GM12873 (cell line): ENCODE data around the gene CHD6.

Experiments used
- TF ChIP-seq, protein P1 (sequence below): IDR thresholded peaks from 2 replicates; pipeline ENCODE4 v1.5.1; 2012; ENCODE audit warnings: low read depth, mild to moderate bottlenecking, moderate library complexity, low read length, control low read depth; ENCODE audit not compliant: insufficient read depth; ENCODE audit errors: missing control alignments

Gene CHD6

GRCh38 chr20:41551011-41551705 lies 67.0 kb downstream of the CHD6 start:
- TF ChIP-seq, protein P1, sequence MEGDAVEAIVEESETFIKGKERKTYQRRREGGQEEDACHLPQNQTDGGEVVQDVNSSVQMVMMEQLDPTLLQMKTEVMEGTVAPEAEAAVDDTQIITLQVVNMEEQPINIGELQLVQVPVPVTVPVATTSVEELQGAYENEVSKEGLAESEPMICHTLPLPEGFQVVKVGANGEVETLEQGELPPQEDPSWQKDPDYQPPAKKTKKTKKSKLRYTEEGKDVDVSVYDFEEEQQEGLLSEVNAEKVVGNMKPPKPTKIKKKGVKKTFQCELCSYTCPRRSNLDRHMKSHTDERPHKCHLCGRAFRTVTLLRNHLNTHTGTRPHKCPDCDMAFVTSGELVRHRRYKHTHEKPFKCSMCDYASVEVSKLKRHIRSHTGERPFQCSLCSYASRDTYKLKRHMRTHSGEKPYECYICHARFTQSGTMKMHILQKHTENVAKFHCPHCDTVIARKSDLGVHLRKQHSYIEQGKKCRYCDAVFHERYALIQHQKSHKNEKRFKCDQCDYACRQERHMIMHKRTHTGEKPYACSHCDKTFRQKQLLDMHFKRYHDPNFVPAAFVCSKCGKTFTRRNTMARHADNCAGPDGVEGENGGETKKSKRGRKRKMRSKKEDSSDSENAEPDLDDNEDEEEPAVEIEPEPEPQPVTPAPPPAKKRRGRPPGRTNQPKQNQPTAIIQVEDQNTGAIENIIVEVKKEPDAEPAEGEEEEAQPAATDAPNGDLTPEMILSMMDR, result no peak

DNA sequence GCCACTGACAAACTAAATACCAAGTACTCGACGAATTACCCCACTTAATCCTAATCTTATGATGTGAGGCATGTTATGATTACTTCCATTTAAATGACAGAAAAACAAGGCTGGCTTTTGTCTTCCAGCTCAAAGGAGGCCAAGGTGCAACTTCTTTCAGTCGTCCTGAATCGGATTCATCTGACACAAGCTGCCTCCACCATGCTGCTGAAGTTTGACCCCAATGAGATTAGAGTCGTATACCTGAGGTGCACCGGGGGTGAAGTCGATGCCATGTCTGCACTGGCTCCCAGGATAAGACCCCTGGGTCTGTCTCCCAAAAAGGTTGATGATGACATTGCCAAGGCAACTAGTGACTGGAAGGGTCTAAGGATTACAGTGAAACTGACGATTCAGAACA lies 71.0 kb downstream of the CHD6 start:
- TF ChIP-seq, protein P1, result no peak

GRCh38 chr20:41546535-41546934 lies 71.6 kb downstream of the CHD6 start:
- TF ChIP-seq, protein P1, result no peak

DNA sequence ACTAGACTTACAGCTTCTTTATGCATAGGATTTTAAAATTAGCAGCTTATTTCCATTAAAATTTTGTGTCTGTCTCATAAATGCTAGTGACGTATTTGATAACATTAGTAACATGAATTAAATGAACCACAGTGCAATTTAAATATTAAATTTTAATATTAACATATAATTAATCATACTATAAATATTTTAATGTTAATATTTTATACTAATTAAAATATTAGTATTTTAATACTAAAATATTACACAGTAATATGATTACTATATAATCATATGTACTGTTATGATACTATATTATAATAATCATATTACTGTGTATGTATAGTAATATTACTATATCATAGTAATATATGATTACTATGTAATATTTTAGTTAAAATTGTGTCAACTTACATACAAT lies 73.7 kb downstream of the CHD6 start:
- TF ChIP-seq, protein P1, result no peak

GRCh38 chr20:41540918-41541317 lies 77.3 kb downstream of the CHD6 start:
- TF ChIP-seq, protein P1, result no peak

DNA sequence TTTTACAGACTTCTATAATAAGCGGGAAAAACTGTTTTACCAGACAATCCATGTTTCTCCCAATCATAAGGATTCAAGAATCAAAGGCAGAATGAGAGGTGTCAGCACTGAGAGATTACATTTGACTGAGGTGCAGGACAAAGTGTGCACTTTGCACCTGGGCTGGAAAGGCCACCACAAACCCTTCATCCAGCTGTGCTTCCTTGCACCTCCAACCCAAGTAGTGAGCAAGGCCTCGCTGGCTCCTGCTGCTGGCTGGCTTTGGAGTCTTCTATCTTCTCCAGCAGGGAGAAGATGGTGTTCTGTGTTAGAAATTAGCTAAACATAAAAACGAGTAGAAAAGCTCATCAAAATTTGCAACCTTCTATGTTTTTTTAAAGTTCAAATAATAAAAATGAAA lies 77.7 kb downstream of the CHD6 start:
- TF ChIP-seq, protein P1, result no peak

DNA sequence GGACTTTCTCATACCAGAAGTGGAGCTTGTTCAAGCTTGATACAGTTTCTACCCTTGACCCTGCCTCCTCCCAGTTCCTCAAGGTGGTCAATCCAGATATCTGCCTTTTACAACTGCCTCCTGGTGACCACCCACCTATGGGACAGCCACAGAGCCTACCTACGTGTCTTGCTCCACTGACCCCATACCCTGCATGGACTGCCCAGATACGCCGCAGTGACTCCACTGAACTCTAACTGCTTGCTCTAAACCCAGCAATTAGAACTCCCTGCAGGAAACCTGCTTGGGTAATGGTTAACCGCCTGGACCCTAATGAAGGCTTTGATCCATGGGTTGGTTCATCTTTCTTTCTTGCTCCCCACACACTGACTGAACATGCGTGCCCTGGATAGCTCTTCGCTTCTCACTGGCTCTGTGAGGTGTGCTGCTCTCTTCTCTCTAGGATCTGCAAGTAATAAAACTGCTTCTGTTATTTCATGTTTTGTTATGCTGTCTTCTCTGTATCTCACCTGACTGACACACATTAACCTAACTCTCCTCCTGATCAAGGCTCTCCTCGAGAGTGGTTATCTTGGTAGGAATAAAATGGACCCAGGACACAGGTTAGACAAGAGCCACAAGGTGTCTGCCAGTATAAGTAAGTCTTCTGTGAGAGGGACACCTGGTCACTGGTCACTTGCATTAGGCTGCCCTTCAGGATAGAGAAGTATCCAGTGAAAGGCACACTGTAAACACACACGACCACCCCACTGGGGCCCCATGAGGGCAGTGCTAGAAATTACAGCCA lies 79.2 kb downstream of the CHD6 start:
- TF ChIP-seq, protein P1, result no peak
